ENCODE data around the gene EMC7.
"Not testable (repeated sequence)": the region's sequence is repeated elsewhere in the genome, so short reads cannot be mapped to it uniquely, and the experiment has no call there.

The EMC7 gene

GRCh38 chr15:34054081-34054707, 47.5 kb downstream of the EMC7 start:
- FAIRE-seq = no peak
- no peak for TF ChIP-seq CTCF (IDR thresholded peaks at IDR 0.05; ENCODE audit: insufficient read depth, missing control alignments)
- DNase-seq (ENCODE audit: insufficient read length, low spot score) = no peak

GRCh38 chr15:34050385-34050784, 51.3 kb downstream of the EMC7 start:
- not testable (repeated sequence) for DNase-seq (ENCODE audit: insufficient read length, low spot score); FAIRE-seq

GRCh38 chr15:34049112-34049511, 52.5 kb downstream of the EMC7 start:
- DNase-seq (ENCODE audit: insufficient read length, low spot score) (no peak), FAIRE-seq (no peak)
- TF ChIP-seq CTCF (IDR thresholded peaks at IDR 0.05; ENCODE audit: insufficient read depth, missing control alignments) = no peak

GRCh38 chr15:34047893-34048775, 53.5 kb downstream of the EMC7 start:
- FAIRE-seq (no peak), DNase-seq (ENCODE audit: insufficient read length, low spot score) (no peak)
- no peak for TF ChIP-seq CTCF (IDR thresholded peaks at IDR 0.05; ENCODE audit: insufficient read depth, missing control alignments)

- FAIRE-seq (no peak), DNase-seq (ENCODE audit: insufficient read length, low spot score) (no peak)
- TF ChIP-seq CTCF (IDR thresholded peaks at IDR 0.05; ENCODE audit: insufficient read depth, missing control alignments) = no peak
Measured at GRCh38 chr15:34046471-34047145, 55.1 kb downstream of the EMC7 start.

GRCh38 chr15:34043813-34044212, 57.8 kb downstream of the EMC7 start:
- DNase-seq (ENCODE audit: insufficient read length, low spot score) (no peak), FAIRE-seq (no peak)
- TF ChIP-seq CTCF (IDR thresholded peaks at IDR 0.05; ENCODE audit: insufficient read depth, missing control alignments) = no peak

- DNase-seq (ENCODE audit: insufficient read length, low spot score) (no peak), FAIRE-seq (no peak)
- no peak for TF ChIP-seq CTCF (IDR thresholded peaks at IDR 0.05; ENCODE audit: insufficient read depth, missing control alignments)
Measured at GRCh38 chr15:34043391-34043790, 58.3 kb downstream of the EMC7 start.
